H1 (cell line): ENCODE results near the gene GZF1. TPM values are rescaled to one million over a fixed set of nuclear protein-coding genes. Genes with fewer than 3 reads are reported as not detected.

Experiments used
- CTCF ChIA-PET: fragments of 300-600 bp; sonication (Branson Sonifier 250); formaldehyde crosslinking; loops from one replicate; lab custom pipeline; 2021; ENCODE audit not compliant: partially characterized antibody; lab: Charles Lee
- POLR2A ChIA-PET: fragments of 300-600 bp; sonication (Branson Sonifier 250); formaldehyde crosslinking; loops from one replicate; lab custom pipeline; 2021; ENCODE audit warnings: inconsistent platforms; ENCODE audit not compliant: partially characterized antibody; lab: Charles Lee
- DNase-seq, 2 experiments: peaks; one replicate each; pipeline versions ENCODE4 v3.0.0 to v3.0.0-alpha.2; 2010 to 2022; ENCODE audit warnings: low spot score in 2 of 2, low read depth in 1 of 2, mixed read lengths in 1 of 2
- FAIRE-seq: peaks from 2 replicates; lab custom pipeline; 2011; peaks lifted over from hg19 to GRCh38; lab: Jason Lieb, UNC
- H2AFZ ChIP-seq: 2 replicates; pipeline ENCODE4 v1.8.1; 2012; ENCODE audit warnings: low read length, inconsistent platforms
- H2AK5ac ChIP-seq: 2 replicates; pipeline ENCODE4 v1.6.1; 2013; ENCODE audit warnings: low read depth, low read length
- H2BK120ac ChIP-seq: replicated peaks from 2 replicates; pipeline ENCODE3; 2013; ENCODE audit warnings: low read depth, low read length, inconsistent platforms
- H2BK12ac ChIP-seq: 2 replicates; pipeline ENCODE4 v1.6.1; 2013; ENCODE audit warnings: low read depth, low read length
- H2BK15ac ChIP-seq: 2 replicates; pipeline ENCODE4 v1.6.1; 2013; ENCODE audit warnings: low read length
- H2BK20ac ChIP-seq: 2 replicates; pipeline ENCODE4 v1.6.1; 2013; ENCODE audit warnings: low read length
- H2BK5ac ChIP-seq: 2 replicates; pipeline ENCODE4 v1.6.1; 2013; ENCODE audit warnings: low read depth, low read length
- H3K14ac ChIP-seq: 2 replicates; pipeline ENCODE4 v1.6.1; 2013; ENCODE audit warnings: inconsistent platforms; ENCODE audit not compliant: insufficient read length
- H3K18ac ChIP-seq: 2 replicates; pipeline ENCODE4 v1.6.1; 2013; ENCODE audit warnings: low read length; ENCODE audit errors: extremely low read depth
- H3K23ac ChIP-seq: 2 replicates; pipeline ENCODE4 v1.6.1; 2013; ENCODE audit warnings: inconsistent platforms; ENCODE audit not compliant: insufficient read length
- H3K23me2 ChIP-seq: 2 replicates; pipeline ENCODE4 v1.6.1; 2013; ENCODE audit warnings: low read depth, low read length
- H3K27ac ChIP-seq: 2 replicates; pipeline ENCODE4 v1.6.1; 2011; ENCODE audit warnings: low read depth, low read length, inconsistent platforms
- H3K27me3 ChIP-seq, 4 experiments: replicated peaks in 1 of 4; 1 replicate in 1 of 4; 2 replicates in 3 of 4; pipeline versions ENCODE4 v1.6.1 to v1.8.1; 2011 to 2013; ENCODE audit warnings: low read length in 3 of 4, mild to moderate bottlenecking in 3 of 4, inconsistent platforms in 2 of 4, mixed read lengths in 2 of 4, moderate library complexity in 1 of 4; ENCODE audit not compliant: control insufficient read depth in 3 of 4, insufficient read depth in 3 of 4; ENCODE audit errors: extremely low read depth in 1 of 4
- H3K36me3 ChIP-seq, 4 experiments: 2 replicates each; pipeline versions ENCODE4 v1.6.1 to v1.8.1; 2011 to 2013; ENCODE audit warnings: mild to moderate bottlenecking in 4 of 4, low read length in 3 of 4, moderate library complexity in 2 of 4, control low read depth in 1 of 4, inconsistent platforms in 1 of 4; ENCODE audit not compliant: insufficient read depth in 4 of 4, control insufficient read depth in 2 of 4
- H3K4ac ChIP-seq: replicated peaks from 2 replicates; pipeline ENCODE3; 2013; ENCODE audit warnings: low read length, low read depth, mixed read lengths, inconsistent platforms; ENCODE audit not compliant: insufficient read length
- H3K4me1 ChIP-seq, 4 experiments: replicated peaks in 1 of 4; 1 replicate in 1 of 4; 2 replicates in 3 of 4; pipeline versions ENCODE4 v1.6.1 to v1.8.1; 2011 to 2013; ENCODE audit warnings: low read length in 3 of 4, inconsistent platforms in 2 of 4, mixed read lengths in 1 of 4; ENCODE audit not compliant: insufficient read depth in 4 of 4, control insufficient read depth in 3 of 4
- H3K4me2 ChIP-seq, 2 experiments: 2 replicates each; pipeline versions ENCODE4 v1.6.1 to v1.8.1; 2011 to 2013; ENCODE audit warnings: low read depth in 2 of 2, low read length in 2 of 2, control low read depth in 1 of 2, inconsistent platforms in 1 of 2, mild to moderate bottlenecking in 1 of 2; ENCODE audit not compliant: insufficient read depth in 1 of 2
- H3K4me3 ChIP-seq, 4 experiments: fragments of 200-600, 300-600 bp in 1 of 4; sonication (generic), shearing (Covaris generic), sonication (Bioruptor Twin) in 1 of 4; 2 replicates each; pipeline versions ENCODE4 v1.5.1 to v1.8.1; 2011 to 2016; ENCODE audit warnings: low read length in 4 of 4, low read depth in 3 of 4, control low read depth in 2 of 4, inconsistent platforms in 2 of 4, mild to moderate bottlenecking in 2 of 4, mixed read lengths in 1 of 4, moderate library complexity in 1 of 4; ENCODE audit not compliant: insufficient read depth in 2 of 4; ENCODE audit errors: extremely low read depth in 1 of 4
- H3K56ac ChIP-seq: replicated peaks from 2 replicates; pipeline ENCODE3; 2013; ENCODE audit warnings: low read depth, mild to moderate bottlenecking, mixed read lengths, low read length, inconsistent platforms; ENCODE audit not compliant: insufficient read length
- H3K79me1 ChIP-seq: 2 replicates; pipeline ENCODE4 v1.6.1; 2013; ENCODE audit warnings: low read depth, low read length, control low read depth
- H3K79me2 ChIP-seq, 2 experiments: 2 replicates each; pipeline versions ENCODE4 v1.6.1 to v1.8.1; 2012 to 2013; ENCODE audit warnings: low read length in 2 of 2, mild to moderate bottlenecking in 2 of 2, inconsistent platforms in 1 of 2; ENCODE audit not compliant: insufficient read depth in 2 of 2, control insufficient read depth in 1 of 2
- H3K9ac ChIP-seq, 4 experiments: replicated peaks in 1 of 4; 1 replicate in 1 of 4; 2 replicates in 3 of 4; pipeline versions ENCODE4 v1.6.1 to v1.8.1; 2011 to 2013; ENCODE audit warnings: low read depth in 3 of 4, low read length in 3 of 4, control low read depth in 2 of 4, mild to moderate bottlenecking in 2 of 4, moderate library complexity in 2 of 4, inconsistent platforms in 1 of 4; ENCODE audit errors: extremely low read depth in 1 of 4
- H3K9me3 ChIP-seq, 2 experiments: 2 replicates each; pipeline versions ENCODE4 v1.6.1 to v1.8.1; 2012 to 2013; ENCODE audit warnings: mild to moderate bottlenecking in 2 of 2, moderate library complexity in 2 of 2, control low read depth in 1 of 2, inconsistent platforms in 1 of 2, low read depth in 1 of 2, low read length in 1 of 2, mixed read lengths in 1 of 2; ENCODE audit not compliant: insufficient read depth in 2 of 2
- H4K20me1 ChIP-seq, 2 experiments: replicated peaks in 1 of 2; 2 replicates each; pipeline versions ENCODE3 to v1.8.1; 2011 to 2013; ENCODE audit warnings: inconsistent platforms in 2 of 2, low read length in 2 of 2, mild to moderate bottlenecking in 1 of 2; ENCODE audit not compliant: insufficient read depth in 2 of 2, control insufficient read depth in 1 of 2
- H4K5ac ChIP-seq: 2 replicates; pipeline ENCODE4 v1.6.1; 2013; ENCODE audit warnings: low read length, low read depth, mixed read lengths, inconsistent platforms; ENCODE audit not compliant: insufficient read length
- H4K8ac ChIP-seq: 2 replicates; pipeline ENCODE4 v1.8.0; 2013; ENCODE audit warnings: mild to moderate bottlenecking, moderate library complexity, low read length, inconsistent platforms; ENCODE audit not compliant: insufficient read depth; ENCODE audit errors: extremely low read depth
- H4K91ac ChIP-seq: replicated peaks from 2 replicates; pipeline ENCODE3; 2013; ENCODE audit warnings: low read length, mixed read lengths, inconsistent platforms; ENCODE audit not compliant: insufficient read length
- ASH2L ChIP-seq: fragments of 200-600, 300-600 bp; sonication (generic); IDR thresholded peaks from one replicate; pipeline ENCODE4 v1.7.1; 2017; ENCODE audit warnings: low read length
- BACH1 ChIP-seq: IDR thresholded peaks from 2 replicates; pipeline ENCODE4 v1.6.1; 2012; ENCODE audit warnings: low read length, improper control_type of control experiment
- HDAC2 ChIP-seq, 2 experiments: fragments of 300-600 bp in 1 of 2; sonication (generic) in 1 of 2; IDR thresholded peaks; 2 replicates each; pipeline ENCODE4 v1.6.1; 2011 to 2012; ENCODE audit warnings: low read depth in 2 of 2, low read length in 2 of 2, mild to moderate bottlenecking in 2 of 2, moderate library complexity in 2 of 2, borderline replicate concordance in 1 of 2, inconsistent platforms in 1 of 2
- JUND ChIP-seq: IDR thresholded peaks from 2 replicates; pipeline ENCODE4 v1.6.1; 2011; ENCODE audit warnings: mild to moderate bottlenecking, improper control_type of control experiment, low read length
- MAFK ChIP-seq: IDR thresholded peaks from 2 replicates; pipeline ENCODE4 v1.6.1; 2012; ENCODE audit warnings: low read depth, mild to moderate bottlenecking, improper control_type of control experiment, low read length
- SAP30 ChIP-seq: fragments of 300-600 bp; sonication (generic); IDR thresholded peaks from 2 replicates; pipeline ENCODE4 v1.7.1; 2012; ENCODE audit warnings: low read length, moderate library complexity, mild to moderate bottlenecking, inconsistent platforms; ENCODE audit not compliant: insufficient read depth, insufficient replicate concordance
- SIX5 ChIP-seq: IDR thresholded peaks from 2 replicates; pipeline ENCODE4 v1.6.1; 2011; ENCODE audit warnings: mild to moderate bottlenecking, low read depth, low read length
- SP1 ChIP-seq: IDR thresholded peaks from 2 replicates; pipeline ENCODE4 v1.6.1; 2011; ENCODE audit warnings: low read depth, low read length
- SRF ChIP-seq: IDR thresholded peaks from 2 replicates; pipeline ENCODE4 v1.6.1; 2011; ENCODE audit warnings: mild to moderate bottlenecking, low read depth, low read length, moderate library complexity
- TAF1 ChIP-seq: IDR thresholded peaks from 2 replicates; pipeline ENCODE4 v1.6.1; 2011; ENCODE audit warnings: mild to moderate bottlenecking, low read depth, low read length
- TAF7 ChIP-seq: optimal IDR thresholded peaks from 2 replicates; pipeline ENCODE3; 2011; ENCODE audit warnings: low read depth, mild to moderate bottlenecking, inconsistent platforms, low read length, moderate library complexity, borderline replicate concordance
- TCF12 ChIP-seq: IDR thresholded peaks from 2 replicates; pipeline ENCODE4 v1.6.1; 2011; ENCODE audit warnings: low read depth, mild to moderate bottlenecking, low read length
- TEAD4 ChIP-seq: IDR thresholded peaks from 2 replicates; pipeline ENCODE4 v1.6.1; 2012; ENCODE audit warnings: low read depth, low read length, inconsistent platforms, mixed read lengths
- polyA plus RNA-seq, 7 experiments: library from polyadenylated mRNA; depleted of rRNA in 3 of 7; stranded (reverse) in 5 of 7; unstranded in 2 of 7; fragments of >200 nt in 5 of 7; fragments of 200-250 nt in 2 of 7; gene quantifications; 1 replicate in 5 of 7; 2 replicates in 1 of 7; 4 replicates in 1 of 7; pipeline versions ENCODE4 v1.2.1 to v1.2.3, GENCODE V29; 2011 to 2013; ENCODE audit warnings: missing spikeins in 2 of 7, mixed read lengths in 2 of 7
- total RNA-seq: library from RNA; stranded (reverse); fragmentation: NEBNext Ultra II Directional; extraction: Animal tissue kit (Norgen Biotek cat#: 25700); gene quantifications from 2 replicates; pipeline ENCODE4 v1.2.1, GENCODE V29; 2021
- TF ChIP-seq, protein P1 (sequence below): IDR thresholded peaks from 2 replicates; pipeline ENCODE4 v1.6.1; 2011; ENCODE audit warnings: low read depth, mild to moderate bottlenecking, low read length; ENCODE audit not compliant: insufficient read depth

GZF1 gene
- total and polyA plus RNA-seq, 2 of the 8 experiments (the other 6 are each of a cell fraction or from before 2014, with no cell fraction given) = 8.2 to 11.9 TPM

DNA sequence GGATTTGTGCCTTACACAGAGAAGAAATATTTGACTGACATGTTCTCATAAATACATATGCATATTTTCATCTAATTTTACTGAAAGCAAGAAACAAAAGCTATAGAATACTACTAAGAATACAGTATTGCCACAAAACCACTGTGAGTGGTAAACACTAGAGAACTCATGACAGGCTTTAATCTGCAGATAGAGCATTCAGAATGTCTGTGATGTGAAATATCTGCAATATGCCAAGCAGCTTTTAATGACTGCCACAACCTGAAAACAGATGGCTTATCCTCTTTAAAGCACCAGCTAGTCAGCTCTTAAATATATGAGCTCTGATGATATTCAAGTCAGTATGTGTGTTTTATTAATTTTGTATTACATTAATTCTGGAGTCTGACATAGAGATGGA lies 55.9 kb downstream of the GZF1 start:
- CTCF ChIA-PET = interaction anchor here (0.7 to 1.4 kb wide), 3 partner anchors 18 to 273 kb away, joined by 3 to 5 read pairs (median 4); no protein-coding TSS in a partner anchor

More for the DNA sequence above, 55.9 kb downstream of the GZF1 start:
- Histone ChIP-seq H2BK120ac (no peak overlapping the region), H2AK5ac (no peak overlapping the region), H3K23ac (no peak overlapping the region), H2BK20ac (no peak overlapping the region), H3K36me3 (no peaks in the 10 kb centered on the region), H3K4me1 (no peaks in the 10 kb centered on the region), H3K79me2 (peaks cover 11 to 76% of the 10 kb centered on the region in 2 experiments; a peak in 3 of 4 replicates), H3K14ac (no peak overlapping the region), H3K27me3 (no peaks in the 10 kb centered on the region), H3K4me3 (no peak overlapping the region), H4K20me1 (peaks cover 2 to 5% of the 10 kb centered on the region in 2 experiments), H3K79me1 (peaks cover 7% of the 10 kb centered on the region), H3K56ac (no peak overlapping the region), H2AFZ (no peak overlapping the region), H3K4me2 (no peak overlapping the region), H4K5ac (no peak overlapping the region), H2BK15ac (no peak overlapping the region), H3K4ac (no peak overlapping the region), H3K9ac (no peak overlapping the region), H3K18ac (no peak overlapping the region), H3K9me3 (no peaks in the 10 kb centered on the region), H2BK12ac (no peak overlapping the region), H2BK5ac (no peak overlapping the region), H4K8ac (no peak overlapping the region), H3K27ac (no peak overlapping the region), H3K23me2 (no peaks in the 10 kb centered on the region; the same call in 1 of the 2 replicates), H4K91ac (no peak overlapping the region)
- POLR2A ChIA-PET = no interaction called here
- no peak for FAIRE-seq
- no peak for DNase-seq
- TF ChIP-seq ASH2L (no peak), MAFK (no peak), SRF (no peak), BACH1 (no peak), TEAD4 (no peak), TCF12 (no peak), SIX5 (no peak), TAF7 (no peak), SAP30 (no peak), JUND (no peak), HDAC2 (IDR thresholded peaks at IDR 0.05; ENCODE audit: borderline replicate concordance in 1 of 2, low read depth in 2 of 2, low read length in 2 of 2) (no peak), SP1 (no peak), TAF1 (no peak)
- TF ChIP-seq, protein P1, sequence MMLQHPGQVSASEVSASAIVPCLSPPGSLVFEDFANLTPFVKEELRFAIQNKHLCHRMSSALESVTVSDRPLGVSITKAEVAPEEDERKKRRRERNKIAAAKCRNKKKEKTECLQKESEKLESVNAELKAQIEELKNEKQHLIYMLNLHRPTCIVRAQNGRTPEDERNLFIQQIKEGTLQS = no peak
